NB4 (cell line): ENCODE results near the gene MTA2.
A peak's percentile ranks its signal among the peaks of the same experiment; 100 is the strongest.
"Not testable (repeated sequence)": the region's sequence is repeated elsewhere in the genome, so short reads cannot be mapped to it uniquely, and the experiment has no call there.

Experiments used
- DNase-seq: peaks from one replicate; pipeline ENCODE4 v3.0.0; 2010; ENCODE audit warnings: low read depth
- H3K4me3 ChIP-seq: one replicate; pipeline ENCODE4 v1.5.1; 2011; ENCODE audit warnings: mild to moderate bottlenecking, low read depth, low read length, moderate library complexity
- CTCF ChIP-seq: IDR thresholded peaks from one replicate; pipeline ENCODE4 v1.5.1; 2012; ENCODE audit warnings: low read depth, low read length
- MAX ChIP-seq: IDR thresholded peaks from 2 replicates; pipeline ENCODE4 v1.6.1; 2011; ENCODE audit warnings: low read depth, low read length
- MYC ChIP-seq: IDR thresholded peaks from 2 replicates; pipeline ENCODE4 v1.6.1; 2011; ENCODE audit warnings: low read depth, low read length
- POLR2A ChIP-seq: IDR thresholded peaks from 2 replicates; pipeline ENCODE4 v1.6.1; 2011; ENCODE audit warnings: mild to moderate bottlenecking; ENCODE audit not compliant: insufficient read length; ENCODE audit errors: extremely low read depth

The MTA2 gene

GRCh38 chr11:62601372-62602140 is at the start of gene MTA2:
TSS of gene MTA2 (minus strand) at chr11:62601865. CDS start at chr11:62601450, 415 bp downstream.
- peak; percentile 74 for TF ChIP-seq MAX
- peak; percentile 65 for TF ChIP-seq POLR2A
- peak; percentile 34 for TF ChIP-seq MYC
- no peak for TF ChIP-seq CTCF
- peak within 1 kb of the TSS; percentile 93 for H3K4me3 ChIP-seq
- DNase-seq = peak; percentile 99

- H3K4me3 ChIP-seq, DNase-seq: not testable (repeated sequence)
Measured at GRCh38 chr11:62650283-62650682, 48.6 kb upstream of the MTA2 start.

- TF ChIP-seq POLR2A = no peak
- TF ChIP-seq MAX = no peak
- no peak overlapping the region for H3K4me3 ChIP-seq
- DNase-seq = no peak
Measured at GRCh38 chr11:62649486-62649885, 47.8 kb upstream of the MTA2 start.

GRCh38 chr11:62648967-62649364 is 47.3 kb upstream of the MTA2 start:
- no peak for DNase-seq
- no peak overlapping the region for H3K4me3 ChIP-seq
- no peak for TF ChIP-seq MYC
- TF ChIP-seq MAX = no peak
- no peak for TF ChIP-seq CTCF
- TF ChIP-seq POLR2A = no peak

GRCh38 chr11:62648185-62648966 is 46.7 kb upstream of the MTA2 start:
- TF ChIP-seq CTCF (no peak), MYC (no peak), MAX (no peak), POLR2A (no peak)
- DNase-seq = no peak
- no peak overlapping the region for H3K4me3 ChIP-seq

- no peak overlapping the region for H3K4me3 ChIP-seq
- TF ChIP-seq MAX = no peak
- TF ChIP-seq MYC = no peak
- no peak for TF ChIP-seq POLR2A
- no peak for DNase-seq
Measured at GRCh38 chr11:62647609-62648005, 45.9 kb upstream of the MTA2 start.

- TF ChIP-seq MAX (no peak), POLR2A (no peak), MYC (no peak), CTCF (no peak)
- peak overlapping the region; percentile 25 for H3K4me3 ChIP-seq
- no peak for DNase-seq
Measured at GRCh38 chr11:62646825-62647608, 45.4 kb upstream of the MTA2 start.
